Hepatocyte (in vitro differentiated cells): ENCODE results near the gene PLCB4.

Experiments used
- CTCF ChIP-seq: fragments of 200-600 bp; sonication (generic); IDR thresholded peaks from 2 replicates; pipeline ENCODE4 v1.5.1; 2016; ENCODE audit warnings: antibody characterized with exemption, mild to moderate bottlenecking; ENCODE audit not compliant: poor library complexity
- EZH2 ChIP-seq: fragments of 200-600 bp; sonication (generic); IDR thresholded peaks from 2 replicates; pipeline ENCODE4 v1.6.1; 2016; ENCODE audit warnings: antibody characterized with exemption, mild to moderate bottlenecking, borderline replicate concordance
- EZH2phosphoT487 ChIP-seq: fragments of 200-600 bp; sonication (generic); IDR thresholded peaks from one replicate; pipeline ENCODE4 v1.6.1; 2018; ENCODE audit warnings: antibody characterized with exemption, mild to moderate bottlenecking, low read depth, moderate library complexity; ENCODE audit not compliant: unreplicated experiment, severe bottlenecking

DNA sequence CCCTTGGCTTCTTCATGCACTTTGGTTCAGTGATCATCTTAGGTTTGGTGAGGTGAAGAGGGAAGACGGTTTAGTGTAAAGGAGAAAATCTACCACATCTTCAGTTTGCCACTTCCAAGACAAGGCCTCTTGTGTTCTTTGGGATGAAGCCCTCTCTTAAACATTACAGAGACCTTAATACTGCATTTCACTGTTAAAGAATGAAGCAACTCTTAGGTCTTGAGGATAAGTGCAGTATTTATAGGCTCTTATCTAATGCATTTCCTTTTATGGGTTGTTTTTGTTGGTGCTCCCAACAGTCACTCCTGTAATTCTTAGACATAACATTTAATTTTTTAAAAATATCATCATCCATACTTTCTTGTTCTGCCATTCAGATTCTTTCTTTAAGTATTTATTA lies 305.6 kb downstream of the PLCB4 start:
- TF ChIP-seq CTCF (no peak), EZH2phosphoT487 (no peak), EZH2 (no peak)
